Activated CD4-positive, alpha-beta T cell treated with anti-CD3 and anti-CD28 coated beads, Interleukin-2, amount 10 ng/mL, durations not matched to agents 24 days and 14 days (primary cell): Measurements from ENCODE around the gene GALR3. TPM values are rescaled to one million over a fixed set of nuclear protein-coding genes. Genes with fewer than 3 reads are reported as not detected.
"Not testable (repeated sequence)": the region's sequence is repeated elsewhere in the genome, so short reads cannot be mapped to it uniquely, and the experiment has no call there.

Experiments used
- DNase-seq: peaks from one replicate; pipeline ENCODE4 v3.0.0; 2022
- H3K27ac Mint-ChIP-seq: one replicate; pipeline ENCODE4 v1.8.0; 2022; ENCODE audit warnings: mild to moderate bottlenecking, mixed read lengths
- H3K27me3 Mint-ChIP-seq: one replicate; pipeline ENCODE4 v1.8.0; 2022; ENCODE audit warnings: mixed read lengths
- H3K36me3 Mint-ChIP-seq: one replicate; pipeline ENCODE4 v1.8.0; 2022; ENCODE audit warnings: low read depth, mild to moderate bottlenecking, mixed read lengths
- H3K4me1 Mint-ChIP-seq: one replicate; pipeline ENCODE4 v1.8.0; 2021; ENCODE audit warnings: mixed read lengths
- H3K4me3 Mint-ChIP-seq: one replicate; pipeline ENCODE4 v1.8.0; 2022; ENCODE audit warnings: mild to moderate bottlenecking, moderate library complexity, mixed read lengths
- H3K9me3 Mint-ChIP-seq: one replicate; pipeline ENCODE4 v1.8.0; 2021; ENCODE audit warnings: mixed read lengths
- intact Hi-C: fragments of 100-400 bp; cut with micrococcal nuclease; formaldehyde crosslinking; loops from one replicate; pipeline ENCODE4 v1.15.1; 2023
- total RNA-seq: library from RNA; stranded (reverse); gene quantifications from 2 replicates; pipeline ENCODE4 v1.2.3, GENCODE V29; 2022

Gene GALR3
- total RNA-seq, 1 donor from 2014 or later = not detected

GRCh38 chr22:37796079-37796478 is 27.1 kb upstream of the GALR3 start:
- intact Hi-C loops = no loop called here
- H3K27ac Mint-ChIP-seq = no peak overlapping the region
- no peaks in the 10 kb centered on the region for H3K9me3 Mint-ChIP-seq

GRCh38 chr22:37797259-37797658 is 25.9 kb upstream of the GALR3 start:
- H3K4me3 Mint-ChIP-seq, H3K36me3 Mint-ChIP-seq, DNase-seq, intact Hi-C loops, H3K9me3 Mint-ChIP-seq, H3K27ac Mint-ChIP-seq, H3K4me1 Mint-ChIP-seq: not testable (repeated sequence)
- peaks cover 15% of the 10 kb centered on the region for H3K27me3 Mint-ChIP-seq

More at GRCh38 chr22:37796079-37796478, 27.1 kb upstream of the GALR3 start:
- Mint-ChIP-seq H3K4me3 (no peak overlapping the region), H3K36me3 (no peaks in the 10 kb centered on the region), H3K4me1 (no peaks in the 10 kb centered on the region), H3K27me3 (peaks cover 13% of the 10 kb centered on the region)
- DNase-seq = no peak

- H3K27me3 Mint-ChIP-seq = peaks cover 20% of the 10 kb centered on the region
- no peaks in the 10 kb centered on the region for H3K36me3 Mint-ChIP-seq
- no peak for DNase-seq
- peaks cover 6% of the 10 kb centered on the region for H3K4me1 Mint-ChIP-seq
- no peak overlapping the region for H3K4me3 Mint-ChIP-seq
- H3K27ac Mint-ChIP-seq = no peak overlapping the region
- no peaks in the 10 kb centered on the region for H3K9me3 Mint-ChIP-seq
- intact Hi-C loops = no loop called here
Measured at GRCh38 chr22:37797874-37798500, 25.2 kb upstream of the GALR3 start.

- Mint-ChIP-seq H3K27me3 (peaks cover 29% of the 10 kb centered on the region), H3K4me1 (peaks cover 17% of the 10 kb centered on the region)
- H3K9me3 Mint-ChIP-seq, DNase-seq, H3K27ac Mint-ChIP-seq, intact Hi-C loops, H3K36me3 Mint-ChIP-seq, H3K4me3 Mint-ChIP-seq: not testable (repeated sequence)
Measured at GRCh38 chr22:37799979-37800378, 23.2 kb upstream of the GALR3 start.

- Mint-ChIP-seq H3K9me3 (no peaks in the 10 kb centered on the region), H3K36me3 (peaks cover 5% of the 10 kb centered on the region), H3K4me3 (peak overlapping the region; percentile 81), H3K27ac (no peak overlapping the region), H3K4me1 (peaks cover 32% of the 10 kb centered on the region), H3K27me3 (peaks cover 37% of the 10 kb centered on the region)
- intact Hi-C loops = loop anchor here (2.0 kb wide), 1 partner anchor 17 kb away; no protein-coding TSS in a partner anchor
- DNase-seq = no peak
Measured at GRCh38 chr22:37801946-37802309, 21.3 kb upstream of the GALR3 start.

- Mint-ChIP-seq H3K9me3 (no peaks in the 10 kb centered on the region), H3K4me1 (peaks cover 36% of the 10 kb centered on the region), H3K27me3 (peaks cover 37% of the 10 kb centered on the region), H3K4me3 (peak overlapping the region; percentile 83), H3K27ac (peak overlapping the region; percentile 9), H3K36me3 (peaks cover 5% of the 10 kb centered on the region)
- intact Hi-C loops = loop anchor here (2.0 kb wide), 1 partner anchor 16 kb away; no protein-coding TSS in a partner anchor
- DNase-seq = peak; percentile 77
Measured at GRCh38 chr22:37802310-37803194, 20.6 kb upstream of the GALR3 start.

GRCh38 chr22:37803195-37803638 is 20.0 kb upstream of the GALR3 start:
- Mint-ChIP-seq H3K9me3 (no peaks in the 10 kb centered on the region), H3K4me3 (peak overlapping the region; percentile 83), H3K27ac (peak overlapping the region; percentile 9), H3K36me3 (peaks cover 5% of the 10 kb centered on the region), H3K27me3 (peaks cover 34% of the 10 kb centered on the region), H3K4me1 (peaks cover 37% of the 10 kb centered on the region)
- intact Hi-C loops = loop anchor here (2.0 kb wide), 1 partner anchor 16 kb away; no protein-coding TSS in a partner anchor
- peak; percentile 58 for DNase-seq

GRCh38 chr22:37803639-37804351 is 19.4 kb upstream of the GALR3 start:
- intact Hi-C loops = loop anchor here (2.0 kb wide), 1 partner anchor 15 kb away; no protein-coding TSS in a partner anchor
- DNase-seq = peak; percentile 61
- H3K27ac Mint-ChIP-seq = peak overlapping the region; percentile 73
- H3K4me1 Mint-ChIP-seq = peaks cover 39% of the 10 kb centered on the region
- peaks cover 34% of the 10 kb centered on the region for H3K27me3 Mint-ChIP-seq
- H3K4me3 Mint-ChIP-seq = peak overlapping the region; percentile 83
- H3K36me3 Mint-ChIP-seq = peaks cover 5% of the 10 kb centered on the region
- H3K9me3 Mint-ChIP-seq = no peaks in the 10 kb centered on the region

GRCh38 chr22:37804352-37804880 is 18.8 kb upstream of the GALR3 start:
- no peak for DNase-seq
- Mint-ChIP-seq H3K36me3 (peaks cover 5% of the 10 kb centered on the region), H3K27me3 (peaks cover 29% of the 10 kb centered on the region), H3K9me3 (no peaks in the 10 kb centered on the region), H3K4me1 (peaks cover 39% of the 10 kb centered on the region), H3K4me3 (peak overlapping the region; percentile 83), H3K27ac (peak overlapping the region; percentile 73)
- intact Hi-C loops = no loop called here

GRCh38 chr22:37804881-37805809 is 18.0 kb upstream of the GALR3 start:
- intact Hi-C loops = loop anchor here (5.0 kb wide), 2 partner anchors 128 to 198 kb away; partner anchors contain the start of genes GGA1 and LGALS1
- DNase-seq = peak; percentile 96
- H3K27ac Mint-ChIP-seq = peak overlapping the region; percentile 60
- peaks cover 5% of the 10 kb centered on the region for H3K36me3 Mint-ChIP-seq
- H3K4me1 Mint-ChIP-seq = peaks cover 39% of the 10 kb centered on the region
- H3K4me3 Mint-ChIP-seq = peak overlapping the region; percentile 94
- H3K9me3 Mint-ChIP-seq = no peaks in the 10 kb centered on the region
- H3K27me3 Mint-ChIP-seq = peaks cover 29% of the 10 kb centered on the region

GRCh38 chr22:37805810-37806277 is 17.3 kb upstream of the GALR3 start:
- Mint-ChIP-seq H3K9me3 (no peaks in the 10 kb centered on the region), H3K27me3 (peaks cover 26% of the 10 kb centered on the region), H3K36me3 (peaks cover 5% of the 10 kb centered on the region), H3K27ac (peak overlapping the region; percentile 75), H3K4me1 (peaks cover 39% of the 10 kb centered on the region), H3K4me3 (peak overlapping the region; percentile 94)
- intact Hi-C loops = loop anchor here (2.0 to 5.0 kb wide), 3 partner anchors 129 to 199 kb away; partner anchors contain the start of genes C22orf23, GGA1, LGALS1 and POLR2F
- DNase-seq = no peak
